ENCODE measurements around the gene DBR1.

Gene DBR1

GRCh38 chr3:138118612-138119422 lies 55.9 kb downstream of the DBR1 start:
- TF ChIP-seq CTCF (IDR thresholded peaks at IDR 0.05; ENCODE audit: unreplicated experiment in 3 of 3) = peak; percentile 78 to 88 (median 84)
- Mint-ChIP-seq H3K27me3 (ENCODE audit: low read depth) (no peaks in the 10 kb centered on the region), H3K36me3 (ENCODE audit: low read depth) (no peaks in the 10 kb centered on the region), H3K4me3 (peak overlapping the region; percentile 42 to 58 (median 55)), H3K4me1 (peaks cover 26% of the 10 kb centered on the region), H3K9me3 (no peaks in the 10 kb centered on the region), H3K27ac (peak overlapping the region; percentile 45 to 88 (median 45))

- Mint-ChIP-seq H3K9me3 (no peaks in the 10 kb centered on the region), H3K27me3 (ENCODE audit: low read depth) (no peaks in the 10 kb centered on the region), H3K36me3 (ENCODE audit: low read depth) (no peaks in the 10 kb centered on the region), H3K4me1 (peaks cover 36% of the 10 kb centered on the region), H3K27ac (peak within 1 kb of the TSS; percentile 85 to 93 (median 90)), H3K4me3 (peak within 1 kb of the TSS; percentile 79 to 89 (median 85))
- TF ChIP-seq CTCF (IDR thresholded peaks at IDR 0.05; ENCODE audit: unreplicated experiment in 3 of 3) = peak; percentile 53 to 54 (median 54)
Observed at GRCh38 chr3:138114988-138115971, 59.4 kb downstream of the DBR1 start, which contains the start of gene DZIP1L. TSS of gene DZIP1L (minus strand) at chr3:138115608. CDS start at chr3:138103971, 11,637 bp downstream.

GRCh38 chr3:138114431-138114918 lies 60.2 kb downstream of the DBR1 start:
- Mint-ChIP-seq H3K27ac (peak overlapping the region; percentile 85 to 93 (median 90)), H3K4me3 (peak overlapping the region; percentile 79 to 89 (median 85)), H3K27me3 (ENCODE audit: low read depth) (no peaks in the 10 kb centered on the region), H3K36me3 (ENCODE audit: low read depth) (no peaks in the 10 kb centered on the region), H3K9me3 (no peaks in the 10 kb centered on the region), H3K4me1 (peaks cover 36% of the 10 kb centered on the region)
- no peak for TF ChIP-seq CTCF (IDR thresholded peaks at IDR 0.05; ENCODE audit: unreplicated experiment in 3 of 3)

- TF ChIP-seq CTCF (IDR thresholded peaks at IDR 0.05; ENCODE audit: unreplicated experiment in 3 of 3) = no peak
Observed at GRCh38 chr3:138113326-138113725, 61.4 kb downstream of the DBR1 start.

GRCh38 chr3:138112362-138112761 lies 62.4 kb downstream of the DBR1 start:
- peaks cover 5% of the 10 kb centered on the region for H3K36me3 Mint-ChIP-seq (ENCODE audit: low read depth)
- no peaks in the 10 kb centered on the region for H3K27me3 Mint-ChIP-seq (ENCODE audit: low read depth)
- TF ChIP-seq CTCF (IDR thresholded peaks at IDR 0.05; ENCODE audit: unreplicated experiment in 3 of 3) = no peak
- H3K27ac Mint-ChIP-seq = peak overlapping the region in 1 of 3 experiments; percentile 47
- peaks cover 29% of the 10 kb centered on the region for H3K4me1 Mint-ChIP-seq
- peak overlapping the region; percentile 7 to 64 (median 25) for H3K4me3 Mint-ChIP-seq
- no peaks in the 10 kb centered on the region for H3K9me3 Mint-ChIP-seq

More at GRCh38 chr3:138113326-138113725, 61.4 kb downstream of the DBR1 start:
- Mint-ChIP-seq H3K9me3 (no peaks in the 10 kb centered on the region), H3K27me3 (ENCODE audit: low read depth) (no peaks in the 10 kb centered on the region), H3K4me3 (peak overlapping the region; percentile 79 to 89 (median 85)), H3K36me3 (ENCODE audit: low read depth) (peaks cover 3% of the 10 kb centered on the region), H3K4me1 (peaks cover 29% of the 10 kb centered on the region), H3K27ac (peak overlapping the region; percentile 85 to 93 (median 90))
